ENCODE measurements around the gene DIAPH2.

Gene DIAPH2

GRCh38 chrX:97597954-97598353 is 913.3 kb downstream of the DIAPH2 start:
- no peaks in the 10 kb centered on the region for H3K9me3 ChIP-seq (ENCODE audit: control insufficient read depth, insufficient read depth, low read depth, low read length)
- no peak overlapping the region for H3K27ac ChIP-seq (ENCODE audit: extremely low read depth, low read depth, low read length)
- ChIA-PET CTCF (no interaction called here), POLR2A (no interaction called here)
- no peak for TF ChIP-seq ZSCAN30 (tag by site-specific recombination; IDR thresholded peaks at IDR 0.05)
- TF ChIP-seq ZNF843 (tag by site-specific recombination; IDR thresholded peaks at IDR 0.05) = no peak
- no peak for TF ChIP-seq MZF1 (tag by site-specific recombination; IDR thresholded peaks at IDR 0.05; ENCODE audit: borderline replicate concordance)
- TF ChIP-seq, protein P1, sequence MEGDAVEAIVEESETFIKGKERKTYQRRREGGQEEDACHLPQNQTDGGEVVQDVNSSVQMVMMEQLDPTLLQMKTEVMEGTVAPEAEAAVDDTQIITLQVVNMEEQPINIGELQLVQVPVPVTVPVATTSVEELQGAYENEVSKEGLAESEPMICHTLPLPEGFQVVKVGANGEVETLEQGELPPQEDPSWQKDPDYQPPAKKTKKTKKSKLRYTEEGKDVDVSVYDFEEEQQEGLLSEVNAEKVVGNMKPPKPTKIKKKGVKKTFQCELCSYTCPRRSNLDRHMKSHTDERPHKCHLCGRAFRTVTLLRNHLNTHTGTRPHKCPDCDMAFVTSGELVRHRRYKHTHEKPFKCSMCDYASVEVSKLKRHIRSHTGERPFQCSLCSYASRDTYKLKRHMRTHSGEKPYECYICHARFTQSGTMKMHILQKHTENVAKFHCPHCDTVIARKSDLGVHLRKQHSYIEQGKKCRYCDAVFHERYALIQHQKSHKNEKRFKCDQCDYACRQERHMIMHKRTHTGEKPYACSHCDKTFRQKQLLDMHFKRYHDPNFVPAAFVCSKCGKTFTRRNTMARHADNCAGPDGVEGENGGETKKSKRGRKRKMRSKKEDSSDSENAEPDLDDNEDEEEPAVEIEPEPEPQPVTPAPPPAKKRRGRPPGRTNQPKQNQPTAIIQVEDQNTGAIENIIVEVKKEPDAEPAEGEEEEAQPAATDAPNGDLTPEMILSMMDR (tag by site-specific recombination; IDR thresholded peaks at IDR 0.05) = no peak
- no peak for TF ChIP-seq GFI1B (tag by site-specific recombination; IDR thresholded peaks at IDR 0.05)
- TF ChIP-seq ZNF302 (tag by site-specific recombination; IDR thresholded peaks at IDR 0.05; ENCODE audit: low read depth) = no peak
- no peak for TF ChIP-seq ZNF791 (tag by site-specific recombination; IDR thresholded peaks at IDR 0.05)
- no peak for TF ChIP-seq ZNF529 (tag by site-specific recombination; IDR thresholded peaks at IDR 0.05; ENCODE audit: insufficient replicate concordance)
- no peak for TF ChIP-seq TCF7L2 (IDR thresholded peaks at IDR 0.05; ENCODE audit: borderline replicate concordance, low read depth, low read length)
- H3K4me1 ChIP-seq (ENCODE audit: control insufficient read depth, insufficient read depth, low read length) = no peaks in the 10 kb centered on the region
- H3K4me3 ChIP-seq (ENCODE audit: low read depth, low read length) = no peak overlapping the region
- H3K36me3 ChIP-seq (ENCODE audit: control insufficient read depth in 2 of 2, insufficient read depth in 1 of 2, low read length in 2 of 2) = no peaks in the 10 kb centered on the region

DNA sequence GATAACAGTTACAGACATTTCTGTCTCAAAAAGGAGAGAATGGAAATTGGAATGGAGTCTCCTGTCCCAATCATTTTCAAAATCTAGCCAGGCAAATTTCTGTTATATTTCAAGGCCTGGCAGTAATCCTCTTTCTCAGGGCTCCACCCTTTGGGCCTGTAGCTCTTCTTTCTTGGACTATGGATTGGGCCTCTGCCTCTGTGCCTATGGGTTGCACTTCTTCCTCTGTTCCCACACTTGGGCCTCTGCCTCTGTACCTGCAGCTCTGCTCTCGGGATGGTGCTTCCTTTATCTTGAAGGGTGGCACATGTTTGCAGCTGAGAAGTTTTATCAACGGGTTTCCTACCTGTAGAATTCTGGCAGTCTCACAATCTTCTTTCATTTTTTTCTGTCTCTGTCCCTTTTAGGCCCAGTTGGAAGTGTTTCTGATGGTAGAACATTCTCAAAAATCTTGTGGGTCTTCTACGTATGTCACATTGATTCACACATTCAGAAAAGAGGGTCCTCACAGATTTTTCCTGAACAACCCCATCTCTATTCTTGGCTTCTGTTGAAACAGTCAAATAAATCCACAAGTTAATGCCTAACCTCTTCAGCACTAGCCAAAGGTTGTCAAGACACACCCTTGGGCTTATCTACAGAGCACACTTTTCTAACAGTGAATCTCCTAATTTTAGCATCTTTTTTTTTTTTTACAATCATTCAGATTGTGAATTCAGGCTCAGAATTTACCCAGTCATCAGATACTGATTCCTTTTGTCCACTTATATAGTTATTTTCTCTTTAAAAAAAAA is 918.0 kb downstream of the DIAPH2 start:
- no peak for TF ChIP-seq ZNF704 (tag by site-specific recombination; IDR thresholded peaks at IDR 0.05)
- no peak for TF ChIP-seq ZNF785 (tag by site-specific recombination; IDR thresholded peaks at IDR 0.05)
- no peak for TF ChIP-seq ZNF501 (tag by site-specific recombination; IDR thresholded peaks at IDR 0.05)
- TF ChIP-seq ZNF2 (tag by site-specific recombination; IDR thresholded peaks at IDR 0.05) = no peak
- no peak for TF ChIP-seq SALL2 (tag by site-specific recombination; IDR thresholded peaks at IDR 0.05; ENCODE audit: borderline replicate concordance)
- TF ChIP-seq BCL6B (tag by site-specific recombination; IDR thresholded peaks at IDR 0.05) = no peak
- no peak for TF ChIP-seq SCRT2 (tag by site-specific recombination; IDR thresholded peaks at IDR 0.05)
- TF ChIP-seq ZNF549 (tag by site-specific recombination; IDR thresholded peaks at IDR 0.05) = no peak
- no peak for TF ChIP-seq ZNF548 (tag by site-specific recombination; IDR thresholded peaks at IDR 0.05)
- no peak for TF ChIP-seq ZNF362 (tag by site-specific recombination; IDR thresholded peaks at IDR 0.05)
- TF ChIP-seq ZNF560 (tag by site-specific recombination; IDR thresholded peaks at IDR 0.05; ENCODE audit: borderline replicate concordance) = no peak
- TF ChIP-seq ZNF596 (tag by site-specific recombination; IDR thresholded peaks at IDR 0.05) = no peak
- TF ChIP-seq ZFP69B (tag by site-specific recombination; IDR thresholded peaks at IDR 0.05) = no peak
- no peak for TF ChIP-seq ZNF701 (tag by site-specific recombination; IDR thresholded peaks at IDR 0.05)
- Histone ChIP-seq H3K36me3 (ENCODE audit: control insufficient read depth in 2 of 2, insufficient read depth in 1 of 2, low read length in 2 of 2) (no peaks in the 10 kb centered on the region), H3K27ac (ENCODE audit: extremely low read depth, low read depth, low read length) (no peak overlapping the region), H3K4me1 (ENCODE audit: control insufficient read depth, insufficient read depth, low read length) (no peaks in the 10 kb centered on the region), H3K4me3 (ENCODE audit: low read depth, low read length) (no peak overlapping the region), H3K9me3 (ENCODE audit: control insufficient read depth, insufficient read depth, low read depth, low read length) (no peaks in the 10 kb centered on the region)
- POLR2A ChIA-PET = no interaction called here
- CTCF ChIA-PET = no interaction called here

Data from HEK293 (cell line).